Hematopoietic multipotent progenitor cell treated with erythropoietin and hydrocortisone succinate and interleukin-3 and kit ligand, for 15 days (in vitro differentiated cells): ENCODE data around the gene GPR152.

Experiments
- DNase-seq: peaks from one replicate; pipeline ENCODE4 v3.0.0-alpha.2; 2015; ENCODE audit warnings: low spot score

GPR152 gene, protein sequence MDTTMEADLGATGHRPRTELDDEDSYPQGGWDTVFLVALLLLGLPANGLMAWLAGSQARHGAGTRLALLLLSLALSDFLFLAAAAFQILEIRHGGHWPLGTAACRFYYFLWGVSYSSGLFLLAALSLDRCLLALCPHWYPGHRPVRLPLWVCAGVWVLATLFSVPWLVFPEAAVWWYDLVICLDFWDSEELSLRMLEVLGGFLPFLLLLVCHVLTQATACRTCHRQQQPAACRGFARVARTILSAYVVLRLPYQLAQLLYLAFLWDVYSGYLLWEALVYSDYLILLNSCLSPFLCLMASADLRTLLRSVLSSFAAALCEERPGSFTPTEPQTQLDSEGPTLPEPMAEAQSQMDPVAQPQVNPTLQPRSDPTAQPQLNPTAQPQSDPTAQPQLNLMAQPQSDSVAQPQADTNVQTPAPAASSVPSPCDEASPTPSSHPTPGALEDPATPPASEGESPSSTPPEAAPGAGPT

DNA sequence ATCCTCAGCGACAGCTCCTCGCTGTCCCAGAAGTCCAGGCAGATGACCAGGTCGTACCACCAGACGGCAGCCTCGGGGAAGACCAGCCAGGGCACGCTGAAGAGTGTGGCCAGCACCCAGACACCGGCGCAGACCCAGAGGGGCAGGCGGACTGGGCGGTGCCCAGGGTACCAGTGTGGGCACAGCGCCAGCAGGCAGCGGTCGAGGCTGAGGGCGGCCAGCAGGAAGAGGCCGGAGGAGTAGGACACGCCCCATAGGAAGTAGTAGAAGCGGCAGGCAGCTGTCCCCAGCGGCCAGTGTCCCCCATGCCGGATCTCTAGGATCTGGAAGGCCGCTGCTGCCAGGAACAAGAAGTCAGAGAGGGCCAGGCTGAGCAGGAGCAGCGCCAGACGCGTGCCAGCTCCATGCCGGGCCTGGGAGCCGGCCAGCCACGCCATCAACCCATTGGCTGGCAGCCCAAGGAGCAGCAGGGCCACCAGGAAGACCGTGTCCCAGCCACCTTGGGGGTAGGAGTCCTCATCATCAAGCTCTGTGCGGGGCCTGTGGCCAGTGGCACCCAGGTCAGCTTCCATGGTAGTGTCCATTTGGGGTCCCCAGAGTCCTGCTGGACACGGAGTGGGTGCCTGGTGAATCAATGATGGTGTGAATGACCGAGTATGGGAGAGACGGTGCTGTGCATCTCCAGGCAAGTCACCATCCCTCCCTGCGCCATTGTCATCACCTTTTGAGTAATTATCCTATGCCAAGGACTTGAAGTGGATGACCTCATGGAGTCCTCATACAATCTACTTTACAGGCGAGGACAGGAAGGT is at the start of gene GPR152:
GPR152 (minus strand) TSS at position 589 of the 812 bp plus-strand sequence; CDS start at position 584, 5 bp downstream.
- no peak for DNase-seq

DNA sequence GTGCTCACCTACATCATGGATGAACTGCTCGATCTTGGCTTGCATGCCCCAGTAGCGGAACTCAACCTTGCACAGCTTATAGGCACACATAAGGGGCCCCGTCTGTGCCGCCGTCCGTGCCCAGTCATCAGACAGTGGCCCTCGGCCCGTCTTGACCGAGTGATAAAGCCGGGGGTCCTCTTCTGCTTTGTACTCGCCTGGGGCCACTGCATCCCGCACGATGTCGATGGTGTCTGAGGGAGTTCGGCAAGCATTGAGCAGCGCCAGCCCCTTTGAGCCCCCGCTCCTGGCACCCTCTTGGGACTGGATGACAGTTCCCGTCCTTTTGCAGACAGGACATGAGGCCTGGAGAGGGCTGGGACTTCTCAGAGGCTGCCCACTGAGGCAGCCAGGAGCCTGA is 49.3 kb upstream of the GPR152 start:
- DNase-seq = no peak

DNA sequence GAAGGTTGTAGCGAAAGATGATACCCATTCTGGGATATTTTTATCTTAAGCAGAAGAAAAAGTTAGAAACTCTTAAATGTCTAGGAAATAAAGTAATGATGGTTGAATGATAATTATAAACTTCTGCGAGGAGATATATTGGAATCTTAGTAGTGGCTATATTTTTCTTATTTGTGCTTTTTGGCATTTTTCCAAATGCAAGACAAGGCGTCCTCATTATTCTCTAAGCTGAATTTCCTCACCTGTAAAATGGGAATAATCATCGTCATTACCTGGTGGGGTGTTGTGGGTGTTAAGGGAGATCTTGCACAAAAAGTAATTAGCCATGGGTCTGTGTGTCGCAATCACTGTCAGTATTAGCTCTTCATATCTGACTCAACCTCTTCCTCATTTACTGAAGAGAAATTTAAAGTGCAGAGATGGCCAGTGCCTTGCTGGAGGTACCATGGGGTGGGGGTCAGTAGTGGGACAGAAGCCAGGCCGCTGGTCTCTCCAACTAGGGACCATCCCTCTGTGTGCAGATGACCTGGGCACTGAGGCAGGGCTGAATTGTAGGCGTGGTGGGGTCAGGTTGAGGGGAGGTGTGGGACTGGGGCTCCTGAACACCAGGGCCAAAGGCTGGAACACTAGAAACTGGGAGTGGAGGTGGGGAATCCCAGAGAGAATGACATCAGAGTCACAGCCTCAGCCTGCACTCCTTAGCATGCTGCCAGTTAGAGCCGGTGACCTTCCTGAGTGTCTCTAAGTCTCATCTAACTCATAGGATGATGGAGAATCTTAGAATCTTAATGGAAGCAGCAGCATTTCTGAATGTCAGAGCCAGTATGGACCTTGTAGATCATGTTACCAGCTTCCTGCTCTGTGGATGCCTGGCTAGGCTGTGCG is 48.5 kb upstream of the GPR152 start:
- no peak for DNase-seq

DNA sequence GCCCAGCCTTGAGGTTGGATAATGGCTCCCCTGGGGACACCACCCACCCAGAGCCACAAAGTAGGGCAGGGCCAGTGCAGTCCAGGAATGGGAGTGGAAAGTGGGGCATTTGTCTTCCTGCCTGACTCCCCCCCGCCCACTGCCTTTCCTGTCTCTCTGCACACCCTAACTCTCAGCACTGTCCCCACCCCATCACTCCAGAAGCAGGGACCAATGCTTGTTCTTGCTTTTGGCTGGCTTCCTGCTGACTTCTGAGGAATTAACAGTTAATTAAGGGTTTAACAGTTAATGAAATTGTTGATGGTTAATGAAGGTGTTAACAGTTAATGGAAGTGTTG is 47.9 kb upstream of the GPR152 start:
- no peak for DNase-seq

DNA sequence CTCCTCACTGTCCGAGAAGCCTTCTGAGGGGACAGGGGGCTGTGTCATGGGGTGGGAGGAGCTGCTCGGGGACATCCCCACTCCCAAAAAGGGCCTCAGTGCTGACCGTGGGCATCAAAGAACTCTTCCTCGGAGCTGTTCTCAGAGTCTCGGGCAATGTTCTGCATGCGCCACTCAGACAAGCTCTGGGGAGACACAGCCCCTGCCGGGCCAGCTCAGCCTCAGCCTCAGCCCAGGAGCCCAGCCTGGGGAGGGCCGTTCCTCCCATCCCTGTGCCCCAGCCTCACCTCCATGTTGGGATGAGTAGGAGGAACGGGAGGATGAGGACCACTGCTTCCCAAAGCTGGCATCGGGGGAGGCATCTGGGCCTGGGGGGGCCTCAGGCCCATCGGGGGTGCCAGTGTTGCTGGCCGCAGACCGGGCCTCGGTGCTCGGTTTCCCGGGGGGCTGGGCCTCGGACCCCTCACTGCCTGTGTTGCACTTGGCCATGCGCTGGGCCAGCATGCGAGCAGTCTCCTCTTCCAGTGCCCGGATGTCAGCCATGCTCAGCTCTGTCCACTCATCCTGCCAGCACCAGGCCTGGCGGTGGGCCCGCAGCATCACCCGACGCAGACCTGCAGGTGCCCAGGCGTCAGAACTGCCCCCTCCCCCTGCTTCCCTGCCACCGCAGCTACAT is 47.4 kb upstream of the GPR152 start:
- DNase-seq = no peak

DNA sequence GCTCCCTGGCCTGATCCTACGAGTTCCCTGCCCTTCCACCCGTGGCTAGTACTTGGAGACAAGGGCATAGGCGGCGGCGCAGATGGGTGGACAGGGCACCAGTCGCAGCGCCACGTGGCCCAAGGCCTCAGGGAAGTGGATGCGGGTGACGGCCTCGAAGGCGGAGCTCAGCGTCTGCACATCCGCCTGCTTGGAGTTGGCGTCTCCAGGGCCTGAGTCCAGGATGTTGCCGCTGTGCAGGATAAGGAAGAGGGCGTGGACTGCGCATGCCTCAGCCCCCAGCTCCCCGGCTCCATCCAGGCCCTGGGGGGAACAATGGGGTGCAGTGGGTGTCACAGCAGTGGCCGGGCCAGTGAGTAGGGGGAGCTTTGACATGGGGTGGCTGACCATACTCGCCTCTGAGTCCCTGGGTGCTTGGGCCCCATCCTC is 46.0 kb upstream of the GPR152 start:
- no peak for DNase-seq

DNA sequence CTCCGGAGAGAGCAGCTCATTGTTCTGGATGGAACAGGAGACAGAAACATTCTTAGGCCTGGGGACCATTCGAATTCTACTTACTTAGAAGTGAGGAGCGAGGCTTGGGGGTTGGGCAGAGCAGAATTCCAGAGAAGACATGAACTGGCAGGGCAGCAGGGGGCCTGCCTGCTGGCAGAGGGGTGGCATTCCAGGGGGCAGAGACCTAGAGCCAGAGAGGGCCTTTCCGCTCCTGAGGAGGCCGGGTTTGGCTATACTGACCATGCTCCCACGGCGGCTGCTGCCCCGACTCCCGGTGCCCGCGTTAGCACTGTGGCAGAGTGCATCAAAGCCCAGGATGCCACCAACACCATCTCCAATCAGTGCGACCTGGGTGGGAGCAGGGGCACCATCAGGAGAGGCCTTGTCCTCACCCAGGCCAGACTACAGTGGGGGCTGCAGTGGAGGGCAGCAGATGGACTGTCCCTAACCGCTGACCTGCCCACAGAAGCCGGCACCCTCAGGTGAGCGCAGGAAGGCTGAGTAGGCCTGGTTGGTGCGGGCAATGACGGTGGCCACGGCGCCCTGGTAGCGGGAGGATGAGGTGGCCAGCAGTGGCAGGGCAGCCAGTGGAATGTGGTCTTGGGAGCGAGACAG is 45.2 kb upstream of the GPR152 start:
- no peak for DNase-seq

DNA sequence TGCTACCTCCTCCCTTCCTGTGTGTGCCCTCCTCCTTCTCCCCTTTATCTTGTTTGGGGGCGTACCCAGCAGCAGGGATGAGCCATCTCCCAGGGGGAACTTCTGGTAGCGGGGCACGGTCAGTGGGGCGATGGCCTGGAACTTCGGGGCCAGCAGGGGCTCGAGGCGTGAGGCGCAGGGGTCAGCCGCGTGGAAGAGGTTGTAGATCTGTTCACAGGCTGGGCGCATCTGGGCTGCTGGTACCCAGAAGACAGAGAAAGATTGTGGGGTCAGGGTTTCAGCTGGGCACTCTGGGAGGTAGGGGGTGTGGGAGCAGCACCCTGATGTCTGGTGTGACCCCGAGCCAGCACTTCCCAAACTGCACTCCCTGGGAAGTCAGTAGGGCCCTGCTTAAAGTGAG is 43.6 kb upstream of the GPR152 start:
- DNase-seq = no peak

DNA sequence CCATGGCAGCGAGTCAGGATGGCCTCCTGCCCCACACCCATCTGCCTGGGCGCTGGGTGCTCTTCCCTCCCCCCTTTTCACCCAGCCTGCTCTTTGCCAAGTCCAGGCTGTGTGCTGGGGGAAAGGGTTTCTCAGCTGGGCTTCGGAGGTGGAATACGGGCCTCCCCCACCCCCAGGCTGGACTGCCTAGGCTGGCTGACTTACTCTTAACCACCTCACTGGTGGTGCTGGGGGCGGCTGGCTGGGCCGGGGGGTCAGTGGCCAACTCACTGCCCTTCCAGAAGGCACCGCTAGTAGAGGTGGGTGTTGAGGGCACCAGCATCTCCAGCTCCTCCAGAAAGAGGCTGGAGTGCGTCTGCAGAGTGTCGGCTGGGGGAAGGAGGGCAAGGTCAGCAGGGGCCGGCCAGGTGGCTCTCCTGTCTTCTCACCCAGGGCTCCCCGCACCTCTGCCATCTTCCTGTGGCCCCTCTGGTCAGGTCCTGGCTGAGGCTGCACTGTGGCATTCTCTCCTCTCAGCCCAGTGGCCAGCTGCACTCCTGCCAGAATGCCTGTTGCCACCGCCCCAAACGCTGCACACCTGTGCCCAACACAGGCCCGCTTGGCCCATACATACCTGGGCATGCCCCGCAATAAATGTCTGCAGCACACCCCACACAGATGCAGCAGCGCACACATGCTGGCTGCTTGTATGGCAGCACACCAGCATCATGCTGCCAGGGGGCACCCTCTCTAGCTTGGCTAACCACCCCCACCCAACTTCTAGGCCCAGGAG is 42.9 kb upstream of the GPR152 start:
- DNase-seq = no peak

DNA sequence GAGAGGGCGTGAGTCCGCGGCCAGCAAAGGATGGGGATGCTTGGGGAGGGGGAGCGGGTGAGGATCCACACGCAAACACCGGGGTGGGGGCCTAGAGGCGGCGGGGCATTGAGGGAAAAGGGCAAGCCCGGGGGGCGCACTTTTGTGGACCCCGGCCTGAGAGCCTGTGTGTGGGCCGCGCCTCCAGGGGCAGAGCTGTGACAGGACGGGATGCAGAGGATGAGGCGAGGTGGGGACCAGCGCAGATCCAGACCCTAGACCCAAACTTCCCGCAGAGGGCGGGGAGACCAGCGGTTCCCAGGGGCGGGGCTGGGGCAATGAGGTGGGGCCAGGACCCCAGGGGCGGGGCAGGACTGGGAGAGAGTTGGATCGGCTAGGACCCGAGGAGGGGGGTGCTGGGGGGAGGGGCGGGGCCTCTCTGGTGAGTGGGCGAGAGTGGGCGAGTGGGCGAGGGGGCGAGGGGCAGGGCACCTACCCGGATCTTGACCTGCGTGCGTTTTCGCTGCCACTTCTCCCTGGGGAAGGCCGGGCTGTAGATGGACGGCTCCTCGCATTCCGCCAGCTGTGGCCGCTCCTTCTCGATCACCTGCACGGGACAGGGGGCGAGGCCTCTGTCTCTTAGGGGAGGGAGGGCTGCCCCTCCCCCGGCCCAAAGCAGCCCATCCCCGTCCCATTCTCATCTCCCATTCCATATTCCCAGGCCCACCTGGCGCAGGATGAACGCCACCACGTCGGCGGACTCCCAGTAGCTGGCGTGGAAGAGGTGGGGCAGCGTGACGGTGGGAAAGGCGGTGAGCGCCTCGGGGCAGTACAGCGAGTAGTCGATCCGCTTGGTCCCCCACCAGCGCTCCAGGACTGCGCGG is 42.1 kb upstream of the GPR152 start:
- no peak for DNase-seq

DNA sequence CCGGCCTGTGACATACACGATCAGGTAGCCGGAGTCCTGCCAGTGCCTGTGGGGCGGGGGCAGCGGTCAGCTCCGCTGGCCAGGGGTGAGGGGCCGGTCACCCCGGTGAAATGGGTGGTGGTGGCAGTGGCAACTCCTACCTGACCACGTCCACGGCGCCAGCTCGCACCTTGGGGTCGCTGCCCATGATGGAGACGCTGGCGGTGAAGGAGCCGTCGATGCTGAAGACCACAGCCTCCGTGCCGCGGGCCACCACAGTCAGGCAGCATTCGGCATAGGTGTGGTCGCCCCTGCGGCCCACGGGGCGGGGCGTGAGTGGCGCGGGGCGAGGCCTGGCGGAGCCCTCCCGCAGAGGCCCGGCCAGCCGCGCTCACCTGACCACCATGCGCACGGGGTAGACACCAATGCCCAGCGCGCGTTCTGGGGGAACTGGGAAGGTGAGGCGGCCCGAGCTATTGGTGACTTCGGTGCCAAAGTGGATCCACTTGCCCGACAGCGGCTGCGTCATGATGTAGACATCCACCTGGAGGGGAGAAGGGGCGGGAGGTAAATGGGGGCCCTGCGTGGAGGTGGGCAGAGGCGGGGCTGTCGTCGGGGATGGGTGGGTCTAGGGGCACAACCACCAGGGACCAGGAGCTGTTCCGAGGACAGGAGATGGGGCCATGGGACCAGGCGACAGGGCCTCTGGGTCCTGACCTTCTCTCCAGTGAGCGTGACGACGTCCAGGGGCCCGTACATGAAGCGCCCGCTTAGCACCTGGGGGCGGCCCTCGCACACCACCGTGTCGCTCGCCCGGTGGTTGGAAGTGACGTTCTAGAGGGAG is 41.2 kb upstream of the GPR152 start:
- DNase-seq = no peak

DNA sequence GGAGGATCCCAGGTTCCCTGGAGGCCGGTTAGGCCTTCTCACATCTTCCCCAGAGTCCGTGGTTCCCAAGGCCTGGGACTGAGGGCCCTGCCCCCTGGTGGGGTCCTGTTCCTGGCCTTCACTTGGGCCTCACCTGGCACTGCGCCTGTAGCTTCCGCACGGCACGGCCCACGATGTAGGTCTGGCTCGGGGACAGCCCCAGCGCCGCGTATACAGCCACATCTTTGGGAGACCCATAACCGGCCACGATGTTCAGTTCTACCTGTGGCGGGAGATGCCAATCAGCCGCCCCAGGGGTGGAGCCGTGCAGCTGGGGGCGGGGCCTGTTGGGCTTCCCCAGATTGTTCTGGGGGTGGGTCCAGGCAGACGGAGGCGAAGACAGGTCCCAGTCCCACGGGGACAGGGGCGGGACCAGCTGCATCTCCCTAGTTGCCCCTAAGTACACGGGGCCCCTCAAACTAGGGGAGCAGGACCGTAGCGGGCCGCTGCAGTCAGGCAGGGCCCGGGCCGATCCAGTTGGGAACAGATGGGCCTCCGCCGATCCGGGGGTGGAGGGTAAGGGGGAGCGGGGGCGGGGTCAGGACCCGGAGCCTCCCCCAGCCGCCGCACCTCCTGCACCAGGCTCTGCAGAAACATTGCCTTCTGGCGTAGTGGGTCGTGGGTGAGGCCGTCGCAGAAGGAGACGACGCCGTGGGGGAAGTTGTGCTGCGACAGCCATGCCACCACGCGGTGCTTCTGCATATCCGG is 40.4 kb upstream of the GPR152 start:
- DNase-seq = no peak

DNA sequence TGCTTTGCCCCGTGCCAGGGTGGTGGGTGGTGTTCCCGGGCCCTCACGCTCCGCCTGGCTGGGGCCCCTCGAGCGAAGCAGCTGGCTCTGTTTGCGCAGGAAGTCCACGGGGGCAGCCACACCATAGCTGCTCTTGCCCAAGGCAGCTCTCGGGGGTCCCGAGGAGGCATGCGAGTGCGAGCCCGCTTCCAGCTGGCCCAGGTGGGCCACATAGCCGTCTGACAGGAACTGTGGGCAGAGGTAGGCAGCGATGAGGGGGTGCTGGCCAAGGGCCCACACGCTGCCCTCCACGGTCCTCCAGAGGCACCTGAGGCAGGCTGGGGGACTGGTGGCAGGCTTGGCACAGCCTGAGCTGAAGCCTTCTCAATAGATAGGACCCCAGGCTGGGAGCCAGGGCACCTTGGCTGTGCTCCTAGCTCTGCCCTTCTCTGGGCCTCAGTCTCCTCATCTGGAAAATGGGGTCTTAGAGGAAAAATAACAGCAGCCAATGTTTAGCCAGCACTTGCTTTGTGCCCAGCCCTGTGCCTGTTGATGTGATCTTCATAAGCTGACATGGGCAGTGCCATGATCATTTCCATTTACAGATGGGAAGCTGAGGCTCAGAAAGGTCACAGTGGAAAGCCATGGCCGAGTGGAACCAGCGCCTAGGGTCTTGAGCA is 39.7 kb upstream of the GPR152 start:
- DNase-seq = no peak

DNA sequence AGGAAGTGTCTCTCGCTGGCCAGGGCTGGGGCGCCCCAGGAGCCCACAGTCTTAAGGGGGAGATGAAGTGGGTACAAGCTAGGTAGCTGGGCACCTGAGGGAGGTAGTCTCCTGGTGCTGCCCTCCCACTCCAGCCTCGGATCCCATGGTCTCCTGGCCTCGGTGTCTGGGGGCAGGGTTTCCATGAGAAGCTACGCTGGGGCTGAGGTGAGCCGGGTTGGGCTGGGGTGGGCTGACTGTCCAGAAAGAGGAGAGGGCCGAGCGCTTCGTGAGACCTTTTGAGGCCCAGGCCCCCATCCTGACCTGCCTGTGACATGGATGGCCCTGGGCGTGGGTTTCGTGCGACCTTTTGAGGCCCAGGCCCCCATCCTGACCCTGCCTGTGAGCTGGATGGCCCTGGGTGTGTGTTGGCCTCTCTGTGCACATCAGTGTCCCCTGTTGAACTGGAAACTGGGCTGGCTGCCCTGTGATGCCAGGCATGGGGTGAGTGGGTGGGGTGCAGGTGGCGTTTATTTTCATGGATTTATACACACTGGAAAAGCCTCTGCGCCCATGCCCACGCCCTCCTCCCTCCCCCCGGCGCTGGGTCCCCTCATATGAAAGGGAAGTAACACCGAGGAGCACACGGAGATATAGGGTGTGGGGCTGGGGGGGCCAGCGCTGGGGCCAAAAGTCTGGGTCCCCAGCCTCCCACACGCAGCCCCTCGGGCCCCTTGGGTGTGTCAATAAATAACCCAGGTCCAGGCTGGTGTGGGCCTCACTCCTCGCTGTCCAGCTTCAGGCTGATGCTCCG is 38.9 kb upstream of the GPR152 start:
- DNase-seq = no peak

DNA sequence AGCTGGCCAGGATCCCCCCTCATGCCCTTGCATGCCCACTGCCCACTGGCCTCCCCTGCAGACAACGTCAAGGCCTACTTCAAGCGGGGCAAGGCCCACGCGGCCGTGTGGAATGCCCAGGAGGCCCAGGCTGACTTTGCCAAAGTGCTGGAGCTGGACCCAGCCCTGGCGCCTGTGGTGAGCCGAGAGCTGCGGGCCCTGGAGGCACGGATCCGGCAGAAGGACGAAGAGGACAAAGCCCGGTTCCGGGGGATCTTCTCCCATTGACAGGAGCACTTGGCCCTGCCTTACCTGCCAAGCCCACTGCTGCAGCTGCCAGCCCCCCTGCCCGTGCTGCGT is 38.2 kb upstream of the GPR152 start:
- no peak for DNase-seq

DNA sequence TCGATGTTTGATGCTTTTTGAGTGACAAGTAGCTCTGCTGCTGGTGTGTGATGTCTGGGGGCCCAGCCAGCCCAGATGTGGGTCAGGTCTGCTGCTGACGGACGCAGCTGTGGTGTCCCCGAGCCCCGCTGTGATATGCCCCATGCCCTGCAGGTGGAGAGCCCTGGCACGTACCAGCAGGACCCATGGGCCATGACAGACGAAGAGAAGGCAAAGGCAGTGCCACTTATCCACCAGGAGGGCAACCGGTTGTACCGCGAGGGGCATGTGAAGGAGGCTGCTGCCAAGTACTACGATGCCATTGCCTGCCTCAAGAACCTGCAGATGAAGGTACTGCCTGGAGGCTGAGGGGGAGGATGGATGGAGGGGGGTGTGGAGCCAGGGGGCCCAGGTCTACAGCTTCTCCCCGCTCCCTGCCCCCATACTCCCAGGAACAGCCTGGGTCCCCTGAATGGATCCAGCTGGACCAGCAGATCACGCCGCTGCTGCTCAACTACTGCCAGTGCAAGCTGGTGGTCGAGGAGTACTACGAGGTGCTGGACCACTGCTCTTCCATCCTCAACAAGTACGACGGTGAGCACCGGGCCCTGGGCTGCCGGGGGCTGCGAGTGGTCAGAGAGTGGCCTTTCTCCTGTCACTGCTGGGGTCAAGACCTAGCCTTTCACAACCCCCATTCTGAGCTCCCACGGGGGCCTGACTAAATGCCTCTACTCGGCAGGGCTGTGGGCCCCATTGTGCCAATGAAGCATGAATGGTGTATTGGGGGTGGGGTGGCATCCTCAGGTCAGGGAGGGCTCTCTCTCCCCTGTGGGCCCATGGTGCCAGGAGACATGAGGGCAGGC is 37.6 kb upstream of the GPR152 start:
- DNase-seq = no peak
